Activated T-cell treated with anti-CD3 and anti-CD28 coated beads for 24 hours (primary cell): ENCODE data around the gene MCAM.

Experiments
- DNase-seq: peaks from one replicate; pipeline ENCODE4 v3.0.0-alpha.2; 2020; ENCODE audit warnings: low read depth

The MCAM gene

GRCh38 chr11:119344291-119345010 lies 27.5 kb upstream of the MCAM start:
- DNase-seq: no peak

- DNase-seq: no peak
Measured at GRCh38 chr11:119343726-119344125, 26.8 kb upstream of the MCAM start.

- DNase-seq: no peak
Measured at GRCh38 chr11:119342362-119343130, 25.6 kb upstream of the MCAM start.

- DNase-seq: no peak
Measured at GRCh38 chr11:119342023-119342300, 25.0 kb upstream of the MCAM start.

GRCh38 chr11:119341222-119342022 lies 24.5 kb upstream of the MCAM start:
- DNase-seq: no peak

- DNase-seq: no peak
Measured at GRCh38 chr11:119340335-119341221, 23.6 kb upstream of the MCAM start, which contains the start of gene C1QTNF5. Gene C1QTNF5, minus strand, starts transcription at chr11:119340883. Its CDS starts 486 bp downstream, at chr11:119340397.

- DNase-seq: no peak
Measured at GRCh38 chr11:119339589-119340334, 22.8 kb upstream of the MCAM start.

- DNase-seq: no peak
Measured at GRCh38 chr11:119338965-119339588, 22.1 kb upstream of the MCAM start.

- peak; percentile 58 for DNase-seq
Measured at GRCh38 chr11:119338318-119338890, 21.5 kb upstream of the MCAM start.

GRCh38 chr11:119337581-119338317 lies 20.8 kb upstream of the MCAM start:
- DNase-seq: no peak

GRCh38 chr11:119336744-119337469 lies 20.0 kb upstream of the MCAM start:
- DNase-seq: no peak

- no peak for DNase-seq
Measured at GRCh38 chr11:119335655-119336543, 19.0 kb upstream of the MCAM start.

- DNase-seq: no peak
Measured at GRCh38 chr11:119335091-119335654, 18.2 kb upstream of the MCAM start.

- peak; percentile 91 for DNase-seq
Measured at GRCh38 chr11:119334174-119334930, 17.4 kb upstream of the MCAM start, which contains the start of gene RNF26. Gene RNF26, plus strand, starts transcription at chr11:119334527. Its CDS starts 596 bp downstream, at chr11:119335123.

GRCh38 chr11:119332111-119332765 lies 15.3 kb upstream of the MCAM start:
- DNase-seq: no peak

GRCh38 chr11:119330237-119330636 lies 13.3 kb upstream of the MCAM start:
- DNase-seq: no peak
